H9 (cell line): ENCODE data around the gene ZNRF2. TPM values are rescaled to one million over a fixed set of nuclear protein-coding genes. Genes with fewer than 3 reads are reported as not detected.

Experiments used
- DNase-seq: peaks from one replicate; pipeline ENCODE4 v3.0.0-alpha.2; 2017
- H2AFZ ChIP-seq: one replicate; pipeline ENCODE4 v1.6.1; 2013; ENCODE audit warnings: mild to moderate bottlenecking, low read length, control low read depth, moderate library complexity
- H2AK5ac ChIP-seq: 2 replicates; pipeline ENCODE4 v1.6.1; 2013; ENCODE audit warnings: low read length, control low read depth, mixed read lengths; ENCODE audit not compliant: insufficient read length
- H2BK120ac ChIP-seq: one replicate; pipeline ENCODE4 v1.6.1; 2013; ENCODE audit warnings: low read depth, mild to moderate bottlenecking, low read length, control low read depth, inconsistent platforms; ENCODE audit not compliant: poor library complexity, severe bottlenecking
- H2BK12ac ChIP-seq: 2 replicates; pipeline ENCODE4 v1.6.1; 2013; ENCODE audit warnings: low read length, control low read depth, mixed read lengths, low read depth; ENCODE audit not compliant: insufficient read length
- H2BK15ac ChIP-seq: 2 replicates; pipeline ENCODE4 v1.6.1; 2013; ENCODE audit warnings: low read depth, low read length, control low read depth
- H2BK20ac ChIP-seq: one replicate; pipeline ENCODE4 v1.6.1; 2013; ENCODE audit warnings: low read depth, mild to moderate bottlenecking, low read length, control low read depth, inconsistent platforms; ENCODE audit not compliant: poor library complexity, severe bottlenecking
- H2BK5ac ChIP-seq: 2 replicates; pipeline ENCODE4 v1.6.1; 2013; ENCODE audit warnings: low read length, control low read depth, mixed read lengths; ENCODE audit not compliant: insufficient read length
- H3K14ac ChIP-seq: 2 replicates; pipeline ENCODE4 v1.6.1; 2013; ENCODE audit warnings: low read length, control low read depth; ENCODE audit not compliant: insufficient read depth
- H3K18ac ChIP-seq: 2 replicates; pipeline ENCODE4 v1.6.1; 2013; ENCODE audit warnings: low read depth, mild to moderate bottlenecking, mixed read lengths, low read length, control low read depth; ENCODE audit not compliant: insufficient read length
- H3K23ac ChIP-seq: 2 replicates; pipeline ENCODE4 v1.6.1; 2013; ENCODE audit warnings: low read length, control low read depth, mixed read lengths, low read depth; ENCODE audit not compliant: insufficient read length
- H3K23me2 ChIP-seq: 2 replicates; pipeline ENCODE4 v1.6.1; 2013; ENCODE audit warnings: low read depth, mild to moderate bottlenecking, mixed read lengths, low read length, control low read depth; ENCODE audit not compliant: insufficient read length, poor library complexity, severe bottlenecking
- H3K27ac ChIP-seq: 2 replicates; pipeline ENCODE4 v1.5.1; 2013; ENCODE audit warnings: low read length, control low read depth, mixed read lengths, low read depth; ENCODE audit not compliant: insufficient read length
- H3K27me3 ChIP-seq: 2 replicates; pipeline ENCODE4 v1.6.1; 2013; ENCODE audit warnings: low read length, control low read depth, inconsistent platforms; ENCODE audit not compliant: insufficient read depth
- H3K4ac ChIP-seq: 2 replicates; pipeline ENCODE4 v1.6.1; 2013; ENCODE audit warnings: low read depth, mild to moderate bottlenecking, control low read depth, inconsistent platforms, low read length, moderate library complexity
- H3K4me1 ChIP-seq: 2 replicates; pipeline ENCODE4 v1.6.1; 2013; ENCODE audit warnings: low read length, control low read depth, inconsistent platforms; ENCODE audit not compliant: insufficient read depth
- H3K4me2 ChIP-seq: 2 replicates; pipeline ENCODE4 v1.6.1; 2013; ENCODE audit warnings: low read length, control low read depth, mixed read lengths; ENCODE audit not compliant: insufficient read length, insufficient read depth
- H3K56ac ChIP-seq: 2 replicates; pipeline ENCODE4 v1.6.1; 2013; ENCODE audit warnings: low read depth, mild to moderate bottlenecking, mixed read lengths, low read length, control low read depth; ENCODE audit not compliant: insufficient read length
- H3K79me1 ChIP-seq: 2 replicates; pipeline ENCODE4 v1.6.1; 2013; ENCODE audit warnings: low read depth, mild to moderate bottlenecking, moderate library complexity, low read length, control low read depth, inconsistent platforms; ENCODE audit not compliant: insufficient read depth, poor library complexity, severe bottlenecking
- H3K79me2 ChIP-seq: 2 replicates; pipeline ENCODE4 v1.6.1; 2013; ENCODE audit warnings: low read length, control low read depth, inconsistent platforms; ENCODE audit not compliant: insufficient read depth
- H3K9ac ChIP-seq: 2 replicates; pipeline ENCODE4 v1.6.1; 2013; ENCODE audit warnings: low read length, control low read depth, mixed read lengths; ENCODE audit not compliant: insufficient read length; ENCODE audit errors: extremely low read depth
- H3K9me3 ChIP-seq: one replicate; pipeline ENCODE4 v1.6.1; 2013; ENCODE audit warnings: low read depth, low read length, inconsistent platforms; ENCODE audit not compliant: control insufficient read depth
- H3T11ph ChIP-seq: one replicate; pipeline ENCODE4 v1.6.1; 2013; ENCODE audit warnings: mild to moderate bottlenecking, low read length, control low read depth, inconsistent platforms
- H4K20me1 ChIP-seq: one replicate; pipeline ENCODE4 v1.6.1; 2013; ENCODE audit not compliant: control insufficient read depth, insufficient read length, insufficient read depth
- H4K5ac ChIP-seq: 2 replicates; pipeline ENCODE4 v1.6.1; 2013; ENCODE audit warnings: low read depth, mild to moderate bottlenecking, mixed read lengths, low read length, control low read depth; ENCODE audit not compliant: insufficient read length
- H4K8ac ChIP-seq: replicated peaks from 2 replicates; pipeline ENCODE4 v1.6.1; 2013; ENCODE audit warnings: low read length, control low read depth, mixed read lengths, low read depth; ENCODE audit not compliant: insufficient read length
- H4K91ac ChIP-seq: 2 replicates; pipeline ENCODE4 v1.6.1; 2013; ENCODE audit warnings: low read depth, mild to moderate bottlenecking, moderate library complexity, mixed read lengths, low read length, control low read depth; ENCODE audit not compliant: insufficient read length
- H3K27ac Mint-ChIP-seq, 3 experiments: 2 replicates in 2 of 3; 3 replicates in 1 of 3; pipeline ENCODE4 v1.8.0; 2020 to 2021; ENCODE audit warnings: mixed read lengths in 3 of 3, mild to moderate bottlenecking in 1 of 3, moderate library complexity in 1 of 3
- H3K27me3 Mint-ChIP-seq: 2 replicates; pipeline ENCODE4 v1.8.0; 2021; ENCODE audit warnings: low read depth, mild to moderate bottlenecking, moderate library complexity, mixed read lengths
- H3K36me3 Mint-ChIP-seq, 3 experiments: 2 replicates in 2 of 3; 3 replicates in 1 of 3; pipeline ENCODE4 v1.8.0; 2020 to 2021; ENCODE audit warnings: low read depth in 3 of 3, mixed read lengths in 3 of 3; ENCODE audit not compliant: insufficient read depth in 1 of 3
- H3K4me1 Mint-ChIP-seq, 2 experiments: 2 replicates each; pipeline ENCODE4 v1.8.0; 2020; ENCODE audit warnings: mixed read lengths in 2 of 2
- H3K4me3 Mint-ChIP-seq, 2 experiments: 2 replicates in 1 of 2; 3 replicates in 1 of 2; pipeline ENCODE4 v1.8.0; 2020 to 2021; ENCODE audit warnings: mild to moderate bottlenecking in 2 of 2, mixed read lengths in 2 of 2, moderate library complexity in 1 of 2
- H3K9me3 Mint-ChIP-seq, 2 experiments: 2 replicates in 1 of 2; 3 replicates in 1 of 2; pipeline ENCODE4 v1.8.0; 2020; ENCODE audit warnings: mild to moderate bottlenecking in 2 of 2, mixed read lengths in 2 of 2, moderate library complexity in 1 of 2
- WGBS: extraction: QIAGEN DNeasy Blood & Tissue Kit; methylation state at CpG from one replicate; pipeline ENCODE4 v1.1.7; 2013; ENCODE audit warnings: missing lambda C conversion rate, low lambda C conversion rate, mixed read lengths; ENCODE audit not compliant: insufficient read length; ENCODE audit errors: extremely low coverage; 5-methylcytosine and 5-hydroxymethylcytosine counted together
- total RNA-seq: library from RNA; stranded (reverse); gene quantifications from 2 replicates; pipeline ENCODE4 v1.2.1, GENCODE V29; 2021
- TF ChIP-seq, protein P1 (sequence below): fragments of 200-600 bp; sonication (generic); conservative IDR thresholded peaks from 3 replicates; pipeline ENCODE4 v1.8.0; 2021; ENCODE audit warnings: antibody characterized with exemption, mild to moderate bottlenecking

The ZNRF2 gene
- total RNA-seq, 1 experiment from 2014 or later = 16.5 TPM

DNA sequence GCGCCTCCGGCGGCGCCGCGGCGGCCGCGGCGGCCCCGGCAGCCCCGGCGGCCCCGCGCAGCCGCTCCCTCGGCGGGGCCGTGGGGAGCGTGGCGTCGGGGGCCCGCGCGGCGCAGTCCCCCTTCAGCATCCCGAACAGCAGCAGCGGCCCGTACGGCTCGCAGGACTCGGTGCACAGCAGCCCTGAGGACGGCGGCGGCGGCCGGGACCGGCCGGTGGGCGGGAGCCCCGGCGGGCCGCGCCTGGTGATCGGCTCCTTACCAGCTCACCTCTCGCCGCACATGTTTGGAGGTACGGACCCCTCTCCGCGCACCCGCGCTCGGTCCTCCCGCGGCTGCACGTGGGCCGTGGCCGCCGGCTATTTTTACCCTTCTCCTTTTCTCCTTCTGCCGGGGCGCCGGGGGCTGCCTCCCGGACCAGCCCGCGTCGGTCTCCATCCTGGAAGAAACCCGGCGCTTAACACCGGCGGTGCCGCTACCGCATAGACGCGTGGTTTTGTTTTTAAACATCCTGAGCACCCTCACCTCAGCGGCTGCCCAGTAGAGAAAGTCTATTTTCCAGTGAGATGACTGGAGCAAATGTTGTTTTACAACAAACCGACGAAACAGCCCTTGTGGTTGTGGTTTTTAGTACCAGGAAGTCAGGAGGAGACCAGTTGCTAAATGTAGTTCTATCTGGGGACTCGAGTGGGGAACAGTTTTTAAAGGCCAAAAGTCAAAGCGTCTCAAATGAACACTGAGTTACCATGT, 1.3 kb downstream of the ZNRF2 start:
- peaks cover 4% of the 10 kb centered on the region; the same call in 1 of the 2 replicates for H3K79me2 ChIP-seq
- H4K20me1 ChIP-seq = no peaks in the 10 kb centered on the region
- peaks cover 3% of the 10 kb centered on the region for H3K23me2 ChIP-seq
- H3K27ac Mint-ChIP-seq = peak overlapping the region in 2 of 3 experiments; percentile 42 to 93; a peak in 4 of 7 replicates
- no peak overlapping the region for H3K18ac ChIP-seq
- H2BK5ac ChIP-seq = no peak overlapping the region
- no peaks in the 10 kb centered on the region for H3K36me3 Mint-ChIP-seq
- no peak overlapping the region for H3K56ac ChIP-seq
- TF ChIP-seq, protein P1, sequence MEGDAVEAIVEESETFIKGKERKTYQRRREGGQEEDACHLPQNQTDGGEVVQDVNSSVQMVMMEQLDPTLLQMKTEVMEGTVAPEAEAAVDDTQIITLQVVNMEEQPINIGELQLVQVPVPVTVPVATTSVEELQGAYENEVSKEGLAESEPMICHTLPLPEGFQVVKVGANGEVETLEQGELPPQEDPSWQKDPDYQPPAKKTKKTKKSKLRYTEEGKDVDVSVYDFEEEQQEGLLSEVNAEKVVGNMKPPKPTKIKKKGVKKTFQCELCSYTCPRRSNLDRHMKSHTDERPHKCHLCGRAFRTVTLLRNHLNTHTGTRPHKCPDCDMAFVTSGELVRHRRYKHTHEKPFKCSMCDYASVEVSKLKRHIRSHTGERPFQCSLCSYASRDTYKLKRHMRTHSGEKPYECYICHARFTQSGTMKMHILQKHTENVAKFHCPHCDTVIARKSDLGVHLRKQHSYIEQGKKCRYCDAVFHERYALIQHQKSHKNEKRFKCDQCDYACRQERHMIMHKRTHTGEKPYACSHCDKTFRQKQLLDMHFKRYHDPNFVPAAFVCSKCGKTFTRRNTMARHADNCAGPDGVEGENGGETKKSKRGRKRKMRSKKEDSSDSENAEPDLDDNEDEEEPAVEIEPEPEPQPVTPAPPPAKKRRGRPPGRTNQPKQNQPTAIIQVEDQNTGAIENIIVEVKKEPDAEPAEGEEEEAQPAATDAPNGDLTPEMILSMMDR = no peak
- no peaks in the 10 kb centered on the region for H3K27me3 ChIP-seq
- no peak overlapping the region for H2AK5ac ChIP-seq
- no peak overlapping the region for H4K8ac ChIP-seq
- H3K4me1 Mint-ChIP-seq = peaks cover 50 to 57% of the 10 kb centered on the region in 2 experiments
- peak; percentile 46 for DNase-seq
- H2BK15ac ChIP-seq = no peak overlapping the region
- peak overlapping the region; percentile 17 for H3K9ac ChIP-seq
- no peak overlapping the region for H3K14ac ChIP-seq
- H3K4me3 Mint-ChIP-seq = peak overlapping the region; percentile 85 to 89
- no peak overlapping the region for H4K5ac ChIP-seq
- no peaks in the 10 kb centered on the region; the same call in 1 of the 2 replicates for H3K4me1 ChIP-seq
- peaks cover 2% of the 10 kb centered on the region for H3K27me3 Mint-ChIP-seq
- no peaks in the 10 kb centered on the region for H3K79me1 ChIP-seq
- WGBS = no CpG with 5 or more reads among the region's 79 CpGs
- H2BK20ac ChIP-seq = no peak overlapping the region
- no peak overlapping the region for H2AFZ ChIP-seq
- H3K23ac ChIP-seq = no peak overlapping the region
- H3K4ac ChIP-seq = no peak overlapping the region
- no peaks in the 10 kb centered on the region; a peak in 1 of 5 replicates for H3K9me3 Mint-ChIP-seq
- H3T11ph ChIP-seq = no peak overlapping the region
- H4K91ac ChIP-seq = no peak overlapping the region
- peak overlapping the region; percentile 85 for H3K4me2 ChIP-seq
- H3K27ac ChIP-seq = no peak overlapping the region
- no peak overlapping the region for H2BK12ac ChIP-seq
- no peak overlapping the region for H2BK120ac ChIP-seq
- H3K9me3 ChIP-seq = no peaks in the 10 kb centered on the region
